Activated T-cell treated with anti-CD3 and anti-CD28 coated beads, Interleukin-2, amount 50 U/mL, for 48 hours (primary cell): Measurements from ENCODE around the gene DPP10.

Experiments
- DNase-seq, 2 experiments: peaks; one replicate each; pipeline ENCODE4 v3.0.0-alpha.2; 2020

DPP10 gene

GRCh38 chr2:114610677-114611076 is 168.2 kb downstream of the DPP10 start:
- DNase-seq = no peak

- no peak for DNase-seq
Observed at GRCh38 chr2:114614592-114614991, 172.2 kb downstream of the DPP10 start.

- no peak for DNase-seq
Observed at GRCh38 chr2:114628481-114628880, 186.0 kb downstream of the DPP10 start.

GRCh38 chr2:114631146-114631545 is 188.7 kb downstream of the DPP10 start:
- no peak for DNase-seq

GRCh38 chr2:114642166-114642770 is 199.8 kb downstream of the DPP10 start:
- DNase-seq = no peak

GRCh38 chr2:114642988-114643553 is 200.6 kb downstream of the DPP10 start:
- no peak for DNase-seq

GRCh38 chr2:114651933-114652332 is 209.5 kb downstream of the DPP10 start:
- no peak for DNase-seq

- no peak for DNase-seq
Observed at GRCh38 chr2:114659880-114660279, 217.4 kb downstream of the DPP10 start.

GRCh38 chr2:114661971-114662939 is 219.8 kb downstream of the DPP10 start:
- DNase-seq = peak; percentile 21 to 28

- DNase-seq = no peak
Observed at GRCh38 chr2:114668415-114668814, 226.0 kb downstream of the DPP10 start.

- DNase-seq = no peak
Observed at GRCh38 chr2:114683251-114683650, 240.8 kb downstream of the DPP10 start.

GRCh38 chr2:114684403-114684802 is 242.0 kb downstream of the DPP10 start:
- DNase-seq = no peak

- DNase-seq = no peak
Observed at GRCh38 chr2:114685102-114685501, 242.7 kb downstream of the DPP10 start.

GRCh38 chr2:114688241-114688640 is 245.8 kb downstream of the DPP10 start:
- DNase-seq = no peak

- no peak for DNase-seq
Observed at GRCh38 chr2:114698520-114698919, 256.1 kb downstream of the DPP10 start.

GRCh38 chr2:114699423-114699944 is 257.0 kb downstream of the DPP10 start:
- no peak for DNase-seq

GRCh38 chr2:114700440-114700839 is 258.0 kb downstream of the DPP10 start:
- DNase-seq = no peak

- DNase-seq = no peak
Observed at GRCh38 chr2:114709936-114710850, 267.8 kb downstream of the DPP10 start.

GRCh38 chr2:114714313-114714712 is 271.9 kb downstream of the DPP10 start:
- DNase-seq = no peak

GRCh38 chr2:114717049-114717448 is 274.6 kb downstream of the DPP10 start:
- no peak for DNase-seq

- DNase-seq = no peak
Observed at GRCh38 chr2:114724454-114724853, 282.0 kb downstream of the DPP10 start.

- DNase-seq = no peak
Observed at GRCh38 chr2:114727012-114727411, 284.6 kb downstream of the DPP10 start.
